ENCODE results near the gene NOS3. TPM values are rescaled to one million over a fixed set of nuclear protein-coding genes. Genes with fewer than 3 reads are reported as not detected.
A peak's percentile ranks its signal among the peaks of the same experiment; 100 is the strongest.

NOS3 gene
- total RNA-seq, 1 donor from 2014 or later: 1.8 TPM

GRCh38 chr7:150986556-150986955, 4.3 kb upstream of the NOS3 start:
- H3K4me1 Mint-ChIP-seq (ENCODE audit: low read depth, unreplicated experiment): no peaks in the 10 kb centered on the region
- H3K4me3 Mint-ChIP-seq (ENCODE audit: unreplicated experiment): no peak overlapping the region
- H3K27ac Mint-ChIP-seq (ENCODE audit: unreplicated experiment): no peak overlapping the region
- Histone ChIP-seq H2AFZ (ENCODE audit: low read depth, low read length) (no peak overlapping the region), H3K4me1 (ENCODE audit: insufficient read depth, low read length) (no peaks in the 10 kb centered on the region), H3K27ac (ENCODE audit: low read depth, low read length) (no peak overlapping the region), H3K79me2 (ENCODE audit: insufficient read depth, low read length) (no peaks in the 10 kb centered on the region), H3K9me3 (ENCODE audit: insufficient read depth, low read depth, low read length) (peaks cover 10% of the 10 kb centered on the region), H3K4me2 (ENCODE audit: low read length) (no peak overlapping the region), H3K36me3 (ENCODE audit: insufficient read depth, low read length) (no peaks in the 10 kb centered on the region), H3K4me3 (ENCODE audit: insufficient read depth, low read depth, low read length) (no peak overlapping the region), H3K27me3 (ENCODE audit: insufficient read depth, low read length) (peaks cover 22% of the 10 kb centered on the region), H3K9ac (ENCODE audit: low read length) (no peak overlapping the region), H4K20me1 (ENCODE audit: insufficient read depth, low read length) (peaks cover 3% of the 10 kb centered on the region)
- DNase-seq (ENCODE audit: low read depth) (no peak), FAIRE-seq (no peak)
- peaks cover 9% of the 10 kb centered on the region for H3K36me3 Mint-ChIP-seq (ENCODE audit: low read depth, unreplicated experiment)
- H3K27me3 Mint-ChIP-seq (ENCODE audit: low read depth, unreplicated experiment): peaks cover 48% of the 10 kb centered on the region
- peaks cover 23% of the 10 kb centered on the region for H3K9me3 Mint-ChIP-seq (ENCODE audit: unreplicated experiment)
- TF ChIP-seq CTCF (IDR thresholded peaks at IDR 0.05; ENCODE audit: insufficient read depth, low read depth, low read length): no peak
- no peak for TF ChIP-seq EZH2 (IDR thresholded peaks at IDR 0.05; ENCODE audit: insufficient read depth, low read length)

GRCh38 chr7:150988230-150989226, 2.3 kb upstream of the NOS3 start:
- DNase-seq (ENCODE audit: low read depth) (no peak), FAIRE-seq (no peak)
- Histone ChIP-seq H3K9me3 (ENCODE audit: insufficient read depth, low read depth, low read length) (peaks cover 10% of the 10 kb centered on the region), H3K79me2 (ENCODE audit: insufficient read depth, low read length) (no peaks in the 10 kb centered on the region), H3K36me3 (ENCODE audit: insufficient read depth, low read length) (no peaks in the 10 kb centered on the region), H3K4me3 (ENCODE audit: insufficient read depth, low read depth, low read length) (no peak overlapping the region), H3K4me1 (ENCODE audit: insufficient read depth, low read length) (no peaks in the 10 kb centered on the region), H2AFZ (ENCODE audit: low read depth, low read length) (no peak overlapping the region), H3K27me3 (ENCODE audit: insufficient read depth, low read length) (peaks cover 4% of the 10 kb centered on the region), H3K27ac (ENCODE audit: low read depth, low read length) (no peak overlapping the region), H4K20me1 (ENCODE audit: insufficient read depth, low read length) (peaks cover 3% of the 10 kb centered on the region), H3K9ac (ENCODE audit: low read length) (no peak overlapping the region), H3K4me2 (ENCODE audit: low read length) (peak overlapping the region; percentile 55)
- no peaks in the 10 kb centered on the region for H3K4me1 Mint-ChIP-seq (ENCODE audit: low read depth, unreplicated experiment)
- peaks cover 9% of the 10 kb centered on the region for H3K36me3 Mint-ChIP-seq (ENCODE audit: low read depth, unreplicated experiment)
- no peak for TF ChIP-seq EZH2 (IDR thresholded peaks at IDR 0.05; ENCODE audit: insufficient read depth, low read length)
- peak; percentile 58 for TF ChIP-seq CTCF (IDR thresholded peaks at IDR 0.05; ENCODE audit: insufficient read depth, low read depth, low read length)
- H3K9me3 Mint-ChIP-seq (ENCODE audit: unreplicated experiment): peaks cover 26% of the 10 kb centered on the region
- H3K27me3 Mint-ChIP-seq (ENCODE audit: low read depth, unreplicated experiment): peaks cover 31% of the 10 kb centered on the region
- no peak overlapping the region for H3K27ac Mint-ChIP-seq (ENCODE audit: unreplicated experiment)
- no peak overlapping the region for H3K4me3 Mint-ChIP-seq (ENCODE audit: unreplicated experiment)

GRCh38 chr7:150989456-150989855, 1.4 kb upstream of the NOS3 start:
- DNase-seq (ENCODE audit: low read depth): no peak
- Histone ChIP-seq H3K4me2 (ENCODE audit: low read length) (no peak overlapping the region), H3K79me2 (ENCODE audit: insufficient read depth, low read length) (no peaks in the 10 kb centered on the region), H3K4me1 (ENCODE audit: insufficient read depth, low read length) (no peaks in the 10 kb centered on the region), H3K27me3 (ENCODE audit: insufficient read depth, low read length) (peaks cover 4% of the 10 kb centered on the region), H3K4me3 (ENCODE audit: insufficient read depth, low read depth, low read length) (no peak overlapping the region), H3K9ac (ENCODE audit: low read length) (no peak overlapping the region), H4K20me1 (ENCODE audit: insufficient read depth, low read length) (peaks cover 3% of the 10 kb centered on the region), H3K27ac (ENCODE audit: low read depth, low read length) (no peak overlapping the region), H2AFZ (ENCODE audit: low read depth, low read length) (no peak overlapping the region), H3K9me3 (ENCODE audit: insufficient read depth, low read depth, low read length) (peaks cover 10% of the 10 kb centered on the region), H3K36me3 (ENCODE audit: insufficient read depth, low read length) (no peaks in the 10 kb centered on the region)
- H3K4me1 Mint-ChIP-seq (ENCODE audit: low read depth, unreplicated experiment): no peaks in the 10 kb centered on the region
- H3K36me3 Mint-ChIP-seq (ENCODE audit: low read depth, unreplicated experiment): peaks cover 9% of the 10 kb centered on the region
- peaks cover 26% of the 10 kb centered on the region for H3K9me3 Mint-ChIP-seq (ENCODE audit: unreplicated experiment)
- no peak overlapping the region for H3K4me3 Mint-ChIP-seq (ENCODE audit: unreplicated experiment)
- no peak for FAIRE-seq
- H3K27me3 Mint-ChIP-seq (ENCODE audit: low read depth, unreplicated experiment): peaks cover 22% of the 10 kb centered on the region
- no peak overlapping the region for H3K27ac Mint-ChIP-seq (ENCODE audit: unreplicated experiment)
- TF ChIP-seq CTCF (IDR thresholded peaks at IDR 0.05; ENCODE audit: insufficient read depth, low read depth, low read length) (no peak), EZH2 (IDR thresholded peaks at IDR 0.05; ENCODE audit: insufficient read depth, low read length) (no peak)

Data from astrocyte (in vitro differentiated cells and primary cell).